Left lung (tissue), 10 donors: ENCODE data around the gene SDK1. TPM values are rescaled to one million over a fixed set of nuclear protein-coding genes. Genes with fewer than 3 reads are reported as not detected.

Experiments
- ATAC-seq: fragments of 200-7000 bp; cut with Tn5 transposase; one replicate; pipeline ENCODE4 v1.9.1; 2020; ENCODE audit warnings: moderate library complexity
- DNase-seq, 4 donors: peaks; one replicate each; pipeline ENCODE4 v3.0.0-alpha.2; 2013 to 2020
- H3K27ac ChIP-seq, 2 donors: fragments of 200-600 bp; sonication (generic) in 1 of 2; one replicate each; pipeline versions ENCODE4 v1.5.0 to v1.8.0; 2020 to 2021
- H3K27me3 ChIP-seq, 2 donors: fragments of 200-600 bp; sonication (generic) in 1 of 2; one replicate each; pipeline versions ENCODE4 v1.5.0 to v1.8.0; 2020 to 2021
- H3K36me3 ChIP-seq, 2 donors: fragments of 200-600 bp; sonication (generic) in 1 of 2; one replicate each; pipeline versions ENCODE4 v1.5.0 to v1.8.0; 2020 to 2021
- H3K4me1 ChIP-seq, 2 donors: fragments of 200-600 bp; one replicate each; pipeline ENCODE4 v1.8.0; 2021
- H3K4me3 ChIP-seq, 2 donors: fragments of 200-600 bp; sonication (generic) in 1 of 2; one replicate each; pipeline versions ENCODE4 v1.5.0 to v1.8.0; 2020 to 2021; ENCODE audit warnings: mild to moderate bottlenecking in 1 of 2
- H3K9me3 ChIP-seq, 2 donors: fragments of 200-600 bp; sonication (generic) in 1 of 2; one replicate each; pipeline versions ENCODE4 v1.5.0 to v1.8.0; 2020 to 2021
- CTCF ChIP-seq, 2 donors: fragments of 200-600 bp; sonication (generic) in 1 of 2; IDR thresholded peaks; one replicate each; pipeline versions ENCODE4 v1.5.0 to v1.8.0; 2021; ENCODE audit warnings: antibody characterized with exemption in 2 of 2
- intact Hi-C, 2 donors: fragments of 100-400 bp; cut with DNase I; formaldehyde crosslinking; loops; one replicate each; pipeline versions ENCODE4 v1.11.2 to v1.14.2; 2022
- polyA plus RNA-seq, 6 donors: library from polyadenylated mRNA; unstranded; fragments of 120-200 nt; gene quantifications; one replicate each; pipeline ENCODE4 v1.2.1, GENCODE V29; 2013; ENCODE audit not compliant: insufficient read length in 6 of 6
- total RNA-seq, 2 donors: library from RNA; stranded (reverse); fragmentation: NEBNext Ultra II Directional; extraction: Animal tissue kit (Norgen Biotek cat#: 25700); gene quantifications; one replicate each; pipeline ENCODE4 v1.2.1, GENCODE V29; 2021
- donor health status: DM: no; HTN: yes; CAD: no.
- donor health status: DM: no; HTN: no; CAD: no.

The SDK1 gene
- total and polyA plus RNA-seq, 8 donors, result 5.5 to 17.6 (median 13.0) TPM

- H3K4me3 ChIP-seq, result no peak overlapping the region
- H3K27me3 ChIP-seq, result no peaks in the 10 kb centered on the region
- peaks cover 0 to 8% of the 10 kb centered on the region in 2 donors for H3K4me1 ChIP-seq
- H3K27ac ChIP-seq, result no peak overlapping the region
- intact Hi-C loops, result no loop called here
- H3K36me3 ChIP-seq, result no peaks in the 10 kb centered on the region
- no peak for DNase-seq
- H3K9me3 ChIP-seq, result no peaks in the 10 kb centered on the region
- peak; percentile 69 for ATAC-seq
- TF ChIP-seq CTCF (IDR thresholded peaks at IDR 0.05), result no peak
Measured at GRCh38 chr7:3880228-3880987, 579.4 kb downstream of the SDK1 start.

- H3K4me1 ChIP-seq, result peaks cover 0 to 8% of the 10 kb centered on the region in 2 donors
- no peak overlapping the region for H3K27ac ChIP-seq
- no peak for TF ChIP-seq CTCF (IDR thresholded peaks at IDR 0.05)
- ATAC-seq, result no peak
- no peaks in the 10 kb centered on the region for H3K9me3 ChIP-seq
- no peaks in the 10 kb centered on the region for H3K27me3 ChIP-seq
- no peak for DNase-seq
- H3K36me3 ChIP-seq, result no peaks in the 10 kb centered on the region
- H3K4me3 ChIP-seq, result no peak overlapping the region
- intact Hi-C loops, result no loop called here
Measured at GRCh38 chr7:3882782-3883181, 581.7 kb downstream of the SDK1 start.

- Histone ChIP-seq H3K9me3 (no peaks in the 10 kb centered on the region), H3K27me3 (no peaks in the 10 kb centered on the region), H3K27ac (no peak overlapping the region), H3K4me1 (peaks cover 0 to 4% of the 10 kb centered on the region in 2 donors), H3K4me3 (no peak overlapping the region), H3K36me3 (no peaks in the 10 kb centered on the region)
- no peak for ATAC-seq
- no peak for DNase-seq
- intact Hi-C loops, result no loop called here
- TF ChIP-seq CTCF (IDR thresholded peaks at IDR 0.05), result no peak
Measured at GRCh38 chr7:3884543-3884942, 583.5 kb downstream of the SDK1 start.

GRCh38 chr7:3887096-3887690, 586.1 kb downstream of the SDK1 start:
- TF ChIP-seq CTCF (IDR thresholded peaks at IDR 0.05), result no peak
- intact Hi-C loops, result no loop called here
- Histone ChIP-seq H3K4me3 (no peak overlapping the region), H3K36me3 (no peaks in the 10 kb centered on the region), H3K27ac (no peak overlapping the region), H3K27me3 (no peaks in the 10 kb centered on the region), H3K4me1 (no peaks in the 10 kb centered on the region), H3K9me3 (no peaks in the 10 kb centered on the region)
- ATAC-seq (no peak), DNase-seq (no peak)

- no peak for DNase-seq
- no peak for TF ChIP-seq CTCF (IDR thresholded peaks at IDR 0.05)
- no peaks in the 10 kb centered on the region for H3K4me1 ChIP-seq
- no peaks in the 10 kb centered on the region for H3K9me3 ChIP-seq
- H3K27ac ChIP-seq, result no peak overlapping the region
- ATAC-seq, result no peak
- H3K27me3 ChIP-seq, result no peaks in the 10 kb centered on the region
- H3K4me3 ChIP-seq, result no peak overlapping the region
- no peaks in the 10 kb centered on the region for H3K36me3 ChIP-seq
- intact Hi-C loops, result no loop called here
Measured at GRCh38 chr7:3888096-3888495, 587.0 kb downstream of the SDK1 start.
